ENCODE results near the gene TMCC1.
"Not testable (repeated sequence)": the region's sequence is repeated elsewhere in the genome, so short reads cannot be mapped to it uniquely, and the experiment has no call there.

Gene TMCC1

DNA sequence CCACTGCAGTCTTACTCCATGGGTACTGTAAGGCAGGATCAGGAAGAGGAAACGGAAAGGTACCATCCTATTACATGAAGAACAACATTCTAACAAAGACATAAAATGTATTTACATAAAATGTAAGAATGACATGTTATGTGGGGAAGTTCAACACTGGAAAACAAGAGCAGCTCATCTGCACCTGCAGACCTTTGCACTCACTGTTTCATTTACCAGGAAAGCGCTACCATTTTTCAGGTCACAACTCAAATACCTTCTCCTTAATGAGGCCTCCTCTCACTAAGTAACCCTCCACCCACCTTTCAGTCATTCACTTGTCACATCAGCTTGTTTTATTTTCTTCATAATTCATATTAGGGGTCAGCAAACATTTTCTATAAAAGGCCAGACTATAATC lies 2.6 kb downstream of the TMCC1 start:
- peak overlapping the region; percentile 97 for H3K4me2 ChIP-seq (ENCODE audit: low read length)
- no peaks in the 10 kb centered on the region for H3K27me3 ChIP-seq (ENCODE audit: control insufficient read depth, insufficient read depth, low read length)
- no peaks in the 10 kb centered on the region for H3K36me3 ChIP-seq (ENCODE audit: insufficient read depth, low read length)
- peaks cover 47% of the 10 kb centered on the region for H3K4me1 ChIP-seq (ENCODE audit: control insufficient read depth, insufficient read depth, low read length)
- no peak overlapping the region for H3K4me3 ChIP-seq (ENCODE audit: low read length)
- H3K9me3 ChIP-seq (replicated peaks; ENCODE audit: low read length) = no peaks in the 10 kb centered on the region
- no peak overlapping the region for H3K9ac ChIP-seq (ENCODE audit: low read depth, low read length)

DNA sequence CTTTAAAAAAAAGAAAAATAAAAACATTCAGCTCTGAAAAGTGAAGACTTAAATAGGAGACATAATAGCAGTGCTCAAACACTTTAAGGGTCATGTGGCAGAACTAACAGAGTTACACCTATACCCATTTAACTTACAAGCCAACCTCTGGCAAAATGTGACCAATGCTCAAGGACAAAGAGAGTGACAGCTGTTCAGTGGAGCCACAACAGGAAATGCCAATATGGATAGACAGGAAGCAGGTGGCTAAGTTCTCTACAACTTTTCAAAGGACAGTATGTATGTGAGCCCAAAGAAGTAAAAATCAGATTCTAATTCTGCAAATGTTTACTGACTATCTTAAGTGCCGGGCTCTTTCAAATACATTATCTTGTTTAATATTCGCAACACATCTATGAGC lies 3.4 kb downstream of the TMCC1 start:
- no peak overlapping the region for H3K4me3 ChIP-seq (ENCODE audit: low read length)
- H3K4me2 ChIP-seq (ENCODE audit: low read length) = peak overlapping the region; percentile 15
- H3K36me3 ChIP-seq (ENCODE audit: insufficient read depth, low read length) = no peaks in the 10 kb centered on the region
- H3K4me1 ChIP-seq (ENCODE audit: control insufficient read depth, insufficient read depth, low read length) = peaks cover 47% of the 10 kb centered on the region
- H3K9ac ChIP-seq (ENCODE audit: low read depth, low read length) = no peak overlapping the region
- no peaks in the 10 kb centered on the region for H3K9me3 ChIP-seq (replicated peaks; ENCODE audit: low read length)
- no peaks in the 10 kb centered on the region for H3K27me3 ChIP-seq (ENCODE audit: control insufficient read depth, insufficient read depth, low read length)

DNA sequence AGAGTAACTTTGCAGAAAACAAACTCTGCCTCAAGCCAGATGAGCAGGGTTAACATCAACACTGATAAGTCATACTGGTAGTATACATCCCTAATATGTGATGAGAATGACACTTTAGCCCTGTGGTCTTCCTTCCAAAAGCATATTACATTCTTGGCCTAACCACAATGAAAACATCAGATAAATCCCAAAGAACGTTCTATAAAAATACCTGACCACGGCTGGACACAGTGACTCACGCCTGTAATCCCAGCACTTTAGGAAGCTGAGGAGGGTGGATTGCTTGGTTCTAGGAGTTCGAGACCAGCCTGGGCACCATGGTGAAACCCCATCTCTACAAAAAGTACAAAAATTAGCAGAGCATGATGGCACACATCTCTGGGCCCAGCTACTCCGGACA lies 4.7 kb downstream of the TMCC1 start:
- H3K4me3 ChIP-seq (ENCODE audit: low read length) = no peak overlapping the region

DNA sequence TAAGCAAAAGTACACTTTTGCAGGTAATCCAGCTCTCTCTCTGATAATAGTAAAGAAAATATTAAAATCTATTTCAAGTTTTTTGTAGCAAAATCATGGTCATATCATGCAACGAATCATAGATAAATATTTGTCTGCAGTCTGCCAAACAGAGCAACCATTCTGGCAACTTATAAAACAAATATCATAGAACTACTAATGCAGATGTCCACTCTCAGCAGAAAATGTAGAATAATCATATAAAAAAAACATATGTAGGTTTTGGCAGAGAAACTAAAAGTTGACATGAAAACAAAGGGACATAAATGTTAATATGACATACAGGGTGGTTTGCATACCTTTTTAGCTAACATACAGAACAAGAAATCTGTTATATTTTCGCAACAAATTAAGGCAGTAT lies 12.2 kb downstream of the TMCC1 start:
- peaks cover 25% of the 10 kb centered on the region for H3K36me3 ChIP-seq (ENCODE audit: insufficient read depth, low read length)
- no peaks in the 10 kb centered on the region for H3K27me3 ChIP-seq (ENCODE audit: control insufficient read depth, insufficient read depth, low read length)
- no peak overlapping the region for H3K4me2 ChIP-seq (ENCODE audit: low read length)
- no peaks in the 10 kb centered on the region for H3K9me3 ChIP-seq (replicated peaks; ENCODE audit: low read length)
- H3K4me3 ChIP-seq (ENCODE audit: low read length) = no peak overlapping the region
- H3K4me1 ChIP-seq (ENCODE audit: control insufficient read depth, insufficient read depth, low read length) = no peaks in the 10 kb centered on the region
- H3K9ac ChIP-seq (ENCODE audit: low read depth, low read length) = no peak overlapping the region

More for the DNA sequence above, 4.7 kb downstream of the TMCC1 start:
- Histone ChIP-seq H3K36me3 (ENCODE audit: insufficient read depth, low read length) (no peaks in the 10 kb centered on the region), H3K9me3 (replicated peaks; ENCODE audit: low read length) (no peaks in the 10 kb centered on the region), H3K4me2 (ENCODE audit: low read length) (peak overlapping the region; percentile 11), H3K9ac (ENCODE audit: low read depth, low read length) (no peak overlapping the region), H3K27me3 (ENCODE audit: control insufficient read depth, insufficient read depth, low read length) (no peaks in the 10 kb centered on the region), H3K4me1 (ENCODE audit: control insufficient read depth, insufficient read depth, low read length) (peaks cover 47% of the 10 kb centered on the region)

DNA sequence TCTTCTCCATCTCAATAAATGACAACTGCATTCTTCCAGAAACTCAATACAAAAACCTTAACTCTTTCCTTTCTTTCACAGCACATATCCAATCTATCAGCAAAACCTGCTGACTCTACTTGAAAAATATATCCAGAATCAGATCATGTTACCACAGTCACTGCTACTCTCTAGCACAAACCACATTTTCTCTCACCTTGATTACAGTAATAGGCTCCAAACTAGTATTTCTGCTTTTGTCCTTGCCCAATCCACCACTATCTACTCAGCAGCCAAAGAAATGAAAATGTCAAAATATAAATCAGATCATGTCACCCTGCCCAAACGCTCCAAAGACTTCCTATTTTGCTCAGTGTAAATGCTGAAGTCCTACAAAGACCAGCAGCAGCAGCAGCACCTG lies 15.2 kb downstream of the TMCC1 start:
- Histone ChIP-seq H3K27me3 (ENCODE audit: control insufficient read depth, insufficient read depth, low read length) (no peaks in the 10 kb centered on the region), H3K4me3 (ENCODE audit: low read length) (no peak overlapping the region), H3K9me3 (replicated peaks; ENCODE audit: low read length) (no peaks in the 10 kb centered on the region), H3K9ac (ENCODE audit: low read depth, low read length) (no peak overlapping the region), H3K4me1 (ENCODE audit: control insufficient read depth, insufficient read depth, low read length) (no peaks in the 10 kb centered on the region), H3K4me2 (ENCODE audit: low read length) (no peak overlapping the region), H3K36me3 (ENCODE audit: insufficient read depth, low read length) (peaks cover 39% of the 10 kb centered on the region)

DNA sequence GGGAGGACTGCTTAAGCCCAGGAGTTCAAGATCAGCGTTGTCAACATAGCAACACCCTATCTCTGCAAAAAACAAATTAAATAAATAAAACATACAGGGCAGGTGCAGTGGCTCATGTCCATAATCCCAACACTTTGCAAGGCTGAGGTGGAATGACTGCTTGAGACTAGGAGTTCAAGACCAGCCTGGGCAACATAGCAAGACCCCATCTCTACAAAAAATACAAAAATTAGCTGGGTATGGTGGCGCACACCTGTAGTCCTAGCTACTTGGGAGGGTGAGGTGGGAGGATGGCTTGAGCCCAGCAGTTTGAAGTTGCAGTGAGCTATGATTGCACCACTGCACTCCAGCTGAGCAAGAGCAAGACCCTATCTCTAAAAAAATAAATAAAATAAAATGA lies 19.0 kb downstream of the TMCC1 start:
- not testable (repeated sequence) for H3K9me3 ChIP-seq (replicated peaks; ENCODE audit: low read length); H3K27me3 ChIP-seq (ENCODE audit: control insufficient read depth, insufficient read depth, low read length); H3K4me2 ChIP-seq (ENCODE audit: low read length); H3K9ac ChIP-seq (ENCODE audit: low read depth, low read length); H3K4me1 ChIP-seq (ENCODE audit: control insufficient read depth, insufficient read depth, low read length); H3K4me3 ChIP-seq (ENCODE audit: low read length)
- H3K36me3 ChIP-seq (ENCODE audit: insufficient read depth, low read length) = peaks cover 42% of the 10 kb centered on the region

DNA sequence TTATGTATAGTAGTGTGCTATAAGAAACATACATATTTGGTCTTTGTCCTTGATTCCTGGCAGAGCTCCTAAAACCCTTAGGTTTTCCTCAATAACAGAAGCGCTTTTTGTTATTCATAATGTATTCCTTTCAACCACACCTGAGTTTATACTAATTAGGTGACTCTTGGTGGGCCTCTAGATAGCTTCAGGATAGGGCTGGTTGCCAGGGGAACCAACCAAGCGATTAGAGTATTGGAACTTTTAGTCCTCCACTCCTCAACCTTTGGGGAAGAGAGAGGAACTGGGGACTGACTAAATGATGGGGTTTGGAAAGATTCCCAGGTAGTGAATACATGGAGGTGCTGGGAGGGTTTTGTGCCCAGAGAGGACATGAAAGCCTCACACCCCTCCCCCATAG lies 24.6 kb downstream of the TMCC1 start:
- Histone ChIP-seq H3K36me3 (ENCODE audit: insufficient read depth, low read length) (peaks cover 14% of the 10 kb centered on the region), H3K9ac (ENCODE audit: low read depth, low read length) (no peak overlapping the region), H3K9me3 (replicated peaks; ENCODE audit: low read length) (no peaks in the 10 kb centered on the region), H3K27me3 (ENCODE audit: control insufficient read depth, insufficient read depth, low read length) (no peaks in the 10 kb centered on the region), H3K4me3 (ENCODE audit: low read length) (no peak overlapping the region), H3K4me2 (ENCODE audit: low read length) (no peak overlapping the region), H3K4me1 (ENCODE audit: control insufficient read depth, insufficient read depth, low read length) (peaks cover 7% of the 10 kb centered on the region)

DNA sequence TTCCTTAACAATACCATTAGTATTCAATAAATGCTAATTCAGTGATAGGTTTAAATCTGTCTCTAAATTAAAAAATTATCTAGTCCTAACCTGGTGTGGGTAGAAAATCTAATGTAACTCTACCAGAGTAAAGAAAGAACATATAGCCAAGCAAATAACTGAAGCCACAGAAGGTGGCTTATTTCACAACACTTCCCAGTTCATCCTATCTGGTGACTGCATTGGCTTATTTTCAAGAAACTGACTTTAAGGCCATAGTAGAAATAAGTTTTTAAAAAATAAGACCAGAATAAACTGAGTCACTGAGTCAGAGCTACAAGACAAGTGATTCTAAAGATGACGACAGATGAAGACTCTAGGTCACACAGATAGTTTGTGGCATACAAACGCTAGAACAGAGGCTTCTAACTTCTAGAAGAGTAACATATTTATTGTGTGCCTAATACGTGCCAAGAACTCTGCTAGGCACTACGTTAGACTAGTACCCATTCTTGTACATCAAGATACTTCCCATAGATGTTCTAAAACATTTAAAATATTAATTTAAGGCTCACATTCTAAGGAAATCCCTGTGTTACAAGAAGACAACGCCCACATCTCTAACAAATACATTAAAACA lies 25.9 kb downstream of the TMCC1 start:
- H3K9ac ChIP-seq (ENCODE audit: low read depth, low read length) = no peak overlapping the region
- H3K9me3 ChIP-seq (replicated peaks; ENCODE audit: low read length) = no peaks in the 10 kb centered on the region
- H3K4me2 ChIP-seq (ENCODE audit: low read length) = no peak overlapping the region

DNA sequence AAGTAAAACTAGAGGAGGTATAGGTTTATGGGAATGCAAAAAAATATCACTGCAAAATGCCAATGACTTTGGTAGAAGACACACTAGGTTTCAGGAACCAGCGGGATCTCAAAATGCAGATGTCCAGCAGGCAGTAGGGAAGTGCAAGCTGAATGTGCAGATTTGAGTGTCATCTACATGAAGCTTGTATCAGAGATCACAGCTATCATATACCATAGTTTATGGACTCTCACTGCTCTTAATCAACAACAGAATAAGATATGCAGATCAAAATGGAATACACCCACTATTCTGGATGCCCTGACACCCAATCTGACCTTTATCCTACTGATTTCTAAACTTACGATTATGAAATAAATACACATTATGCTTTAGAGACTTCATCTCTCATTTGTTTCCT lies 27.7 kb downstream of the TMCC1 start:
- Histone ChIP-seq H3K4me3 (ENCODE audit: low read length) (no peak overlapping the region), H3K4me1 (ENCODE audit: control insufficient read depth, insufficient read depth, low read length) (peaks cover 7% of the 10 kb centered on the region), H3K9me3 (replicated peaks; ENCODE audit: low read length) (no peaks in the 10 kb centered on the region), H3K27me3 (ENCODE audit: control insufficient read depth, insufficient read depth, low read length) (no peaks in the 10 kb centered on the region), H3K4me2 (ENCODE audit: low read length) (no peak overlapping the region), H3K9ac (ENCODE audit: low read depth, low read length) (no peak overlapping the region), H3K36me3 (ENCODE audit: insufficient read depth, low read length) (peaks cover under 1% of the 10 kb centered on the region)

More for the DNA sequence above, 25.9 kb downstream of the TMCC1 start:
- Histone ChIP-seq H3K27me3 (ENCODE audit: control insufficient read depth, insufficient read depth, low read length) (no peaks in the 10 kb centered on the region), H3K4me1 (ENCODE audit: control insufficient read depth, insufficient read depth, low read length) (peaks cover 7% of the 10 kb centered on the region), H3K4me3 (ENCODE audit: low read length) (no peak overlapping the region), H3K36me3 (ENCODE audit: insufficient read depth, low read length) (peaks cover 8% of the 10 kb centered on the region)

DNA sequence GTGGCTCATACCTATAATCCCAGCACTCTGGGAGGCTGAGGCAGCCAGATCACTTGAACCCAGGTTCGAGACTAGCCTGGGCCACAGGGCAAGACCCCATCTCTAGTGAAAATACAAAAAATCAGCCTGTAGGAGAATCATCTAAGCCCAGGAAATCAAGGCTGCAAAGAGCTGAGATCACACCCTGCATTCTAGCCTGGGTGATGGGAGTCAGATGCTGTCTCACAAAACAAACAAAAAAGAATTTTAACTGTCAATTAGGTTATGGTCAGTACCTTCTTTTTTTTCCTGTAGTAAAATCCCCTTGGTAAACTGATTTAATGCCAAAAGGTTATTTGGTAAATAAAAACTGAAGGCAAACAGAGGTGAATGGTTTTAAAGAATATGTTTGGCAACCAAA lies 29.0 kb downstream of the TMCC1 start:
- peaks cover 7% of the 10 kb centered on the region for H3K4me1 ChIP-seq (ENCODE audit: control insufficient read depth, insufficient read depth, low read length)
- no peaks in the 10 kb centered on the region for H3K9me3 ChIP-seq (replicated peaks; ENCODE audit: low read length)
- no peak overlapping the region for H3K9ac ChIP-seq (ENCODE audit: low read depth, low read length)
- H3K4me2 ChIP-seq (ENCODE audit: low read length) = no peak overlapping the region
- H3K27me3 ChIP-seq (ENCODE audit: control insufficient read depth, insufficient read depth, low read length) = no peaks in the 10 kb centered on the region
- no peaks in the 10 kb centered on the region for H3K36me3 ChIP-seq (ENCODE audit: insufficient read depth, low read length)
- H3K4me3 ChIP-seq (ENCODE audit: low read length) = no peak overlapping the region

DNA sequence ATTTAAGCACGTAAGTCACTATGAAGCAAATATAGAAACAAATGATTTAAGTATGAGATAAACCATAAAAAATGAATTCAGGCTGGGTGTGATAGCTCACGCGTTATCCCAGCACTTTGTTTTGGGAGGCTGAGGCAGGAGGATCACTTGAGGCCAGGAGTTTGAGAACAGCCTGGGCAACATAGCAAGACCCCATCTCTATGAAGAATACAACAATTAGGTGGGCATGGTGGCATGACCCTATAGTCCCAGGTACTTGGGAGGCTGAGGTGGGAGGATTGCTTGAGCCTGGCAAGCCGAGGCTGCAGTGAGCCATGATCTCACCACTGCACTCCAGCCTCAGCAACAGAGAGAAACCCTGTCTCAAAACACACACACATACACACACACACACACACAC lies 34.2 kb downstream of the TMCC1 start:
- Histone ChIP-seq H3K36me3 (ENCODE audit: insufficient read depth, low read length) (no peaks in the 10 kb centered on the region), H3K9ac (ENCODE audit: low read depth, low read length) (no peak overlapping the region), H3K4me3 (ENCODE audit: low read length) (no peak overlapping the region), H3K4me1 (ENCODE audit: control insufficient read depth, insufficient read depth, low read length) (peaks cover 23% of the 10 kb centered on the region), H3K4me2 (ENCODE audit: low read length) (no peak overlapping the region), H3K27me3 (ENCODE audit: control insufficient read depth, insufficient read depth, low read length) (no peaks in the 10 kb centered on the region), H3K9me3 (replicated peaks; ENCODE audit: low read length) (no peaks in the 10 kb centered on the region)

DNA sequence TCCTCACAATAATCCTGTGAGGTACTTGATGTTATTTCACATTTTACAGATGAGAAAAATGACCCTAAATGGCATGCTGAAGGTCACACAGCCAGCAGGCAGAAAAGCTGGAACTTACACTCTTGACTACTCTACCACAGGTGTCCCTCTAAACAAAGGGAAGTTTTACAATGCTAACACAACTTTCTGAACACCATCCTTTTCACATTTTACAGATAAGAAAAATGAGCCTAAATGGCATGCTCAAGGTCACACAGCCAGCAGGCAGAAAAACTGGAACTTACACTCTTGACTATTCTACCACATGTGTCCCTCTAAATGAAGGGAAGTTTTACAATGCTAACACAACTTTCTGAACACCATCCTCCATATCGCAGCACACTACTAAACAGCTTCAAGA lies 35.6 kb downstream of the TMCC1 start:
- Histone ChIP-seq H3K4me2 (ENCODE audit: low read length) (no peak overlapping the region), H3K36me3 (ENCODE audit: insufficient read depth, low read length) (no peaks in the 10 kb centered on the region), H3K4me1 (ENCODE audit: control insufficient read depth, insufficient read depth, low read length) (peaks cover 23% of the 10 kb centered on the region), H3K27me3 (ENCODE audit: control insufficient read depth, insufficient read depth, low read length) (no peaks in the 10 kb centered on the region), H3K9ac (ENCODE audit: low read depth, low read length) (no peak overlapping the region), H3K4me3 (ENCODE audit: low read length) (no peak overlapping the region), H3K9me3 (replicated peaks; ENCODE audit: low read length) (no peaks in the 10 kb centered on the region)
